ENCODE data around the gene HACE1. TPM values are rescaled to one million over a fixed set of nuclear protein-coding genes. Genes with fewer than 3 reads are reported as not detected.
"Not testable (repeated sequence)": the region's sequence is repeated elsewhere in the genome, so short reads cannot be mapped to it uniquely, and the experiment has no call there.

The HACE1 gene
- total and polyA plus RNA-seq, 7 donors = 3.0 to 28.1 (median 17.4) TPM

GRCh38 chr6:104835782-104836181 is 23.9 kb downstream of the HACE1 start:
- intact Hi-C loops (cut with DNase I) = no loop called here
- Histone ChIP-seq H3K27me3 (no peaks in the 10 kb centered on the region), H3K4me3 (no peak overlapping the region), H3K9me3 (no peaks in the 10 kb centered on the region), H3K36me3 (peaks cover 0 to 30% (median 8%) of the 10 kb centered on the region in 4 donors), H3K27ac (no peak overlapping the region), H3K4me1 (no peaks in the 10 kb centered on the region)
- DNase-seq = no peak
- TF ChIP-seq CTCF (IDR thresholded peaks at IDR 0.05) (no peak), EP300 (IDR thresholded peaks at IDR 0.05) (no peak), POLR2AphosphoS5 (IDR thresholded peaks at IDR 0.05) (no peak), POLR2A (IDR thresholded peaks at IDR 0.05) (no peak)

GRCh38 chr6:104829183-104829958 is 30.3 kb downstream of the HACE1 start:
- intact Hi-C loops (cut with DNase I) = no loop called here
- no peak overlapping the region for H3K27ac ChIP-seq
- TF ChIP-seq POLR2AphosphoS5 (IDR thresholded peaks at IDR 0.05) (no peak), EP300 (IDR thresholded peaks at IDR 0.05) (no peak), POLR2A (IDR thresholded peaks at IDR 0.05) (no peak)
- H3K4me1 ChIP-seq = no peaks in the 10 kb centered on the region
- no peak for DNase-seq
- no peaks in the 10 kb centered on the region for H3K9me3 ChIP-seq
- no peaks in the 10 kb centered on the region for H3K27me3 ChIP-seq
- peaks cover 0 to 21% (median 3%) of the 10 kb centered on the region in 4 donors for H3K36me3 ChIP-seq
- H3K4me3 ChIP-seq = no peak overlapping the region
- 93 to 98% methylated on average over 1 of the region's 1 CpG for WGBS, 2 donors

- Histone ChIP-seq H3K4me3 (no peak overlapping the region), H3K27ac (no peak overlapping the region), H3K4me1 (no peaks in the 10 kb centered on the region), H3K9me3 (no peaks in the 10 kb centered on the region), H3K36me3 (peaks cover 0 to 21% (median 3%) of the 10 kb centered on the region in 4 donors), H3K27me3 (no peaks in the 10 kb centered on the region)
- intact Hi-C loops (cut with DNase I) = no loop called here
- 48 to 81% methylated on average over 1 of the region's 1 CpG for WGBS, 2 donors
- TF ChIP-seq EP300 (IDR thresholded peaks at IDR 0.05) (no peak), POLR2AphosphoS5 (IDR thresholded peaks at IDR 0.05) (no peak), CTCF (IDR thresholded peaks at IDR 0.05) (no peak)
- DNase-seq = no peak
Observed at GRCh38 chr6:104828478-104828877, 31.2 kb downstream of the HACE1 start.

- H3K4me3 ChIP-seq; H3K36me3 ChIP-seq; H3K9me3 ChIP-seq; intact Hi-C loops (cut with DNase I); H3K27ac ChIP-seq; H3K27me3 ChIP-seq; DNase-seq; H3K4me1 ChIP-seq: not testable (repeated sequence)
- 97% methylated on average over 4 of the region's 4 CpGs for WGBS, 2 donors
Observed at GRCh38 chr6:104820820-104821219, 38.9 kb downstream of the HACE1 start.

GRCh38 chr6:104816125-104816524 is 43.6 kb downstream of the HACE1 start:
- WGBS, 2 donors = 92 to 93% methylated on average over 3 of the region's 3 CpGs
- TF ChIP-seq EP300 (IDR thresholded peaks at IDR 0.05) = no peak
- TF ChIP-seq CTCF (IDR thresholded peaks at IDR 0.05) = no peak
- TF ChIP-seq POLR2AphosphoS5 (IDR thresholded peaks at IDR 0.05) = no peak
- no peak for TF ChIP-seq POLR2A (IDR thresholded peaks at IDR 0.05)
- Histone ChIP-seq H3K9me3 (peaks cover 0 to 1% (median 0%) of the 10 kb centered on the region in 4 donors), H3K27me3 (no peaks in the 10 kb centered on the region), H3K4me1 (no peaks in the 10 kb centered on the region), H3K27ac (no peak overlapping the region), H3K36me3 (no peaks in the 10 kb centered on the region), H3K4me3 (no peak overlapping the region)
- intact Hi-C loops (cut with DNase I) = no loop called here
- DNase-seq = no peak

GRCh38 chr6:104814743-104815142 is 45.0 kb downstream of the HACE1 start:
- intact Hi-C loops (cut with DNase I) = no loop called here
- 91 to 98% methylated on average over 2 of the region's 2 CpGs for WGBS, 2 donors
- no peak for DNase-seq

More at GRCh38 chr6:104814743-104815142, 45.0 kb downstream of the HACE1 start:
- H3K36me3 ChIP-seq = peaks cover 0 to 6% (median 0%) of the 10 kb centered on the region in 4 donors
- H3K27ac ChIP-seq = no peak overlapping the region
- H3K4me3 ChIP-seq = no peak overlapping the region
- TF ChIP-seq CTCF (IDR thresholded peaks at IDR 0.05) (no peak), POLR2A (IDR thresholded peaks at IDR 0.05) (no peak), EP300 (IDR thresholded peaks at IDR 0.05) (no peak), POLR2AphosphoS5 (IDR thresholded peaks at IDR 0.05) (no peak)
- H3K9me3 ChIP-seq = no peaks in the 10 kb centered on the region
- no peaks in the 10 kb centered on the region for H3K27me3 ChIP-seq
- H3K4me1 ChIP-seq = no peaks in the 10 kb centered on the region

Data from sigmoid colon (tissue), 7 donors.